Measurements from ENCODE around the gene TAS1R3.
"Not testable (repeated sequence)": the region's sequence is repeated elsewhere in the genome, so short reads cannot be mapped to it uniquely, and the experiment has no call there.

The TAS1R3 gene

DNA sequence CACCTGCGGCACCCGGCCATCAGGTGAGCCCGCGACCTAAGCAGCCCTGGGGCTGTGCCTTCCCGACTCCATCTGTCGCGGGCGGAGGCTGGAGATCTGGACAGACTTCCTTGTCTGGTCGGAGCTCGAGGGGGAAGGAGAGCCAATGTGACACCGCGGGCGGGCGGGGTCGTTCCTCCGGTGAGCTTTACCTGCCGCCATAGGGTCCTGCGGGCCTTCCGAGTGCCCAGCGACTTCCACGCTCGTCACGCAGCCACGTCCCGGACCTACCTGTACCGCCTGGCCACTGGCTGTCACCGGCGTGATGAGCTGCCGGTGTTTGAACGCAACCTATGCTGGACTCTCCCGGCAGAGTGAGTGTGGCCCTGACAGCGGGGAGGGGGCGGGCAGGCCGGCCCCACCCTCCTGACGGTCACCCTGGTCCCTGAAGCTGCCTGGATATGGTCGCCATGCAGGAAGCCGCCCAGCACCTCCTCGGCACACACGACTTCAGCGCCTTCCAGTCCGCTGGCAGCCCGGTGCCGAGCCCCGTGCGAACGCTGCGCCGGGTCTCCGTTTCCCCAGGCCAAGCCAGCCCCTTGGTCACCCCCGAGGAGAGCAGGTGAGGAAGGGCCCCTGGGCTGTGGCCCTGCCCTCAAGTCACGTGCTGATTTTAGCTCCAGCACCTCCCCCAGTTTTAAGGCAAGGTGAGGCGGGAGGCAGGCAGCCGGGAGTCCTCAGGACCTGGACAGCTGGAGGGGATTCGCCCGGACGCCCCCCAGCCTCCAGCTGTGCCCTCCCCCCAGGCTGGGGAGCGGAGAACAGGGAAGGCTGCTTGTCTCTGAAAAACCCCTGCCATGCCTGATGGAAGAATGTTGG, 21.6 kb upstream of the TAS1R3 start:
- no peak for DNase-seq

- DNase-seq, result no peak
Measured at GRCh38 chr1:1310109-1310385, 21.0 kb upstream of the TAS1R3 start.

DNA sequence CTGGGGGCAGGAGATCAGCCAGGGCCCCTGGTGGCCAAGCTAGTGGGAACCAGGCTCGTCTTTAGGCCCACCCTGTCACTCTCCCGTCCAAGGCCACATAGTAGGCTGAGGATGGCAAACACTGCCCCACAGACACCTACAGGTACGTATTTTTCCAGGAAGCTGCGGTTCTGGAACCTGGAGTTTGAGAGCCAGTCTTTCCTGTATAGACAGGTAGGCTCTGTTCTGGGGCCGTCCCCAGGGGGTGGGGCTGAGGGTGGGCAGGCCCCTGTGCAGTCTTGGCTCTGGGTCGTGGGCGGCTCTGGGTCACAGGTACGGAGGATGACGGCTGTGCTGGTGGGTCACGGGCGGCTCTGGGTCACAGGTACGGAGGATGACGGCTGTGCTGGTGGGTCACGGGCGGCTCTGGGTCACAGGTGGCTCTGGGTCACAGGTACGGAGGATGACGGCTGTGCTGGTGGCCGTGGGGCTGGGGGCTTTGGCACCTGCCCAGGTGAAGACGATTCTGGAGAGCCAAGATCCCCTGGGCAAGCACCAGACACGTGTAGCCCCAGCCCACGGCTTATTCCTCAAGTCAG, 20.5 kb upstream of the TAS1R3 start:
- no peak for DNase-seq

GRCh38 chr1:1311107-1312104, 19.7 kb upstream of the TAS1R3 start:
- DNase-seq, result no peak

GRCh38 chr1:1312450-1313314, 18.4 kb upstream of the TAS1R3 start:
- no peak for DNase-seq

- DNase-seq, result no peak
Measured at GRCh38 chr1:1313500-1314236, 17.4 kb upstream of the TAS1R3 start.

DNA sequence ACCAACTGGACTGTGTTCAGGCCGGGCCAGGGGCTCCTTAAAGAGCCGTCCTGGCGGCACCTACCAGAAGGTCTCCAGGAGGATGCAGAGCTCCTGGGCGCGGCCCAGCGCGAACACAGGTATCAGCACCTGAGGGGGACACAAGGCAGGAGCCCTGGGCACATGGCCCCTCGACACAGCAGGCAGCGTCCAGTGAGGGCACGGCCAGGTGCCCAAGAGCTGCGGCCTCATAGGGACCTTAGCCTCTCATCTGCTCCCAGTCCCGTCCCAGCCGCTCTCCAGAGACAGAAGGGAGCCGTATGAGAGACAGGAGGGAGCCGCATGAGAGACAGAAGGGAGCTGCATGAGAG, 16.9 kb upstream of the TAS1R3 start:
- DNase-seq, result no peak

GRCh38 chr1:1314678-1315335, 16.3 kb upstream of the TAS1R3 start:
- no peak for DNase-seq

GRCh38 chr1:1315435-1315954, 15.6 kb upstream of the TAS1R3 start:
- no peak for DNase-seq

DNA sequence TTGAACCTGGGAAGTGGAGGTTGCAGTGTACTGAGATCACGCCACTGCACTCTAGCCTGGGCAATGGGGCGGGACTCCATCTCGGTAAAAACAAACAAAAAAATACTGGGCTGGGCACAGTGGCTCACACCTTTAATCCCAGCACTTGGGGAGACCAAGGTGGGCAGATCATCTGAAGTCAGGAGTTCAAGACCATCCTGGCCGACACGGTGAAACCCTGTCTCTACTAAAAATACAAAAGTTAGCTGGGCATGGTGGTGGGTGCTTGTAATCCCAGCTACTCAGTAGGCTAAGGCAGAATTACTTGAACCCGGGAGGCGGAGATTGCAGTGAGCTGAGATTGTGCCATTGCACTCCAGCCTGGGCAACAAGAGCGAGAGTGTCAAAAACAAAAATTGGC, 14.9 kb upstream of the TAS1R3 start:
- DNase-seq, result not testable (repeated sequence)

- no peak for DNase-seq
Measured at GRCh38 chr1:1317420-1317819, 13.7 kb upstream of the TAS1R3 start.

DNA sequence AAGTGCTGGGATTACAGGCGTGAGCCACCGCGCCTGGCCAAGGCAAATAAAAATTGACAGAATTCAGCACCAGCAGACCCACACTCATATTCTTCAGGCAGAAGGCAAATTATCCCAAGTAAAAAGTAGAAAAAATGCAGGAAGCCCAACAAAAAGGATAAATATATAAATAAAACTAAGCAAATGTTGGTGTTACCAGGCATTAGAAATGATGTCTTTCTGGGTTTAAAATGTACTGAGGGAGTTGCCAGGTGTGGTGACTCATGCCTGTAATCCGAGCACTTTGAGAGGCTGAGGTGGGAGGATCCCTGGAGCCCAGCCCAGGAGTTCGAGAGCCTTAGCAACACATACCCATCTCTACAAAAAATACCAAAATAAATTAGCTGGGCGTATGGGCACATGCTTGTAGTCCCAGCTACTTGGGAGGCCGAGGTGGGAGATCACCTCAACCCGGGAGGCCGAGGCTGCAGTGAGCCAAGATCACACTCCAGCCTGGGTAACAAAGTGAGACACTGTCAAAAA, 12.9 kb upstream of the TAS1R3 start:
- DNase-seq, result no peak

DNA sequence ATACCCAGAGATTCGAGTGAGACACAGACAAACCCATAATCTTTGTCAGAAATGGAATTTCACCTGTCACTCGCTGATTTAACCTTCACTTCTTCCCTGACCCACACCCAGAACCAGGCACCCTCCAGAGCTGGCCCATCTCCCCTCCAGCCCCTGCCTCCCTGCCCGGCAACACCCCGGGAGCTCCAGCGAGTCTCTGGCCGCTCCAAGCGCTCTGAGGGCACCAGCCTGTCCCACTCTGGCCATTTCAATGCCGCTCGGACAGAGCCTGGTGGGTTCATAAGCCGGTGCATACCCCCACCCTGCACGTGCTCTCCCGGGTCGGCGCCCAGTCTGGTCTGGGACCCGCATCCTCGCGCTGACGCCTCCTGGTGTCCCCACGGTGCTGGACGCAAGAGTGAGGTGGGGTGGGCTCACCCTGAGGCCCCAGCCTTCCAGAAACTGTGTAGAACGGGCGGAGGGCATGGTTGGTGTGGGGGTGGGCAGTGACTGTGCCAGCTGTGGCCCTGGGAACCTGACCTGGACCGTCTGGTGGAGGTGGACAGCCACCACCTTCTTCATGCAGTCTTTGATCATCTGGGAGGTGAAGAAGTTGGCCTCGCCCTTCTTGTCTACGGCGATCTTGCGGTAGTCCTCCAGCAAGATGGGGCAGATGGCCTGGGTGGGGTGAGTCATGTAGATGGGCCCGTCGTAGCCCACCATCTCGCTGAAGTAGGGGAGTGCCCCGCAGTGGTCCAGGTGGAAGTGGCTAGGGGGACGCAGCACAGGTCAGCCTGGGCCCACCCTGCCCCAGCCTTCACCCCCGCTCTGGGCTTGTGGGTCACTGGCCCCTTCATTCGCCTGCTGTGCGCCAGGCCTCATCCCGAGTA, 12.1 kb upstream of the TAS1R3 start:
- no peak for DNase-seq

DNA sequence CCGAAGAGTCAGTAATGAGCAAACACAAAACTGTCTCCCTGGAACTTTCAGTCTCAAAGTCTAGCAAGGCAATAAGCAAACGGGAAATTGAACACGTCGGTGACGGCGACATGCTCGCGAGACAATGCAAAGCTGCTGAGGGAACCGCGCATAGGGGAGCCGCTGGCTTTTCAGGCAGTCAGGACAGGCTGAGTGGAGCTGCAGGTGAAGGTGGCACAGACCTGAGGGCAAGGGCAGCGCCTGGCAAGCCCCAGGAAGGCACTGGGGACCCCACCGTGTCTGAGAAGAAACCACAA, 11.5 kb upstream of the TAS1R3 start:
- DNase-seq, result no peak

DNA sequence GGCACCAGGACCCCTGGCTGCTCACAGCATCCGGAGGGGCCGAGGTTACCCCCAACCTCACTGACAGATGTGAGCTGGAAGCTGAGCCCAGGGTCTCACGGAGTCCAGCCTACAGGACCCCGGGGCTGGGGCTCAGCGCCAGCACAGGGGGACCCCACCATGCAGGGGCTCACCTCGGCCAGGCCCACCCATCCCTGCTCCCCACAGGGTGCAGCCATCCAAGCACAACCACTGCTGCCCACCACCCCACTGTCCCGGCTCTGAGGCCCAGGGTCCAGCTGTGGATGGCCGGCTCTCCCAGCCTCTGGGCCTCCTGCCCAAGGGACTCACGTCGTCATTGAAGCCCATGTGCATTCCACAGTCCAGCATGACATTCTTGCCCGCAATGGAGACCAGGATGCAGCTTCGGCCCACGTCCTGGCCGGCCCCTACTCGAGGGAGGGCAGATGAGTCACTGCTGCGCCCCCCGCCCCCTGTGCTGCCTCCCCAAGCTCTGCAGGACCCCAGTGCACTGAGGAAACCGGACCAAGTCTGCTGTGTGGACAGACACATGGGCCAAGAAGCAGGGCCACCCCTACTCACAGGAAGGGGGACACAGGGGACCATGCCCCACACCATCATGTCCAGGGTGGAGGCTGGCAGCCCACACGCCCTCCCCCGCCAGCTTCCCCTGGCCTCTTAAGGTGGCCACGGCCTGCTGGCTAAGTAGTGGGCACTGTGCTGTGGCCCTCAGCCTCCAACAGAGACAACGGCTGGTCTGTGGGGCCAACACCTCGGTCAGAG, 10.2 kb upstream of the TAS1R3 start:
- DNase-seq, result no peak

DNA sequence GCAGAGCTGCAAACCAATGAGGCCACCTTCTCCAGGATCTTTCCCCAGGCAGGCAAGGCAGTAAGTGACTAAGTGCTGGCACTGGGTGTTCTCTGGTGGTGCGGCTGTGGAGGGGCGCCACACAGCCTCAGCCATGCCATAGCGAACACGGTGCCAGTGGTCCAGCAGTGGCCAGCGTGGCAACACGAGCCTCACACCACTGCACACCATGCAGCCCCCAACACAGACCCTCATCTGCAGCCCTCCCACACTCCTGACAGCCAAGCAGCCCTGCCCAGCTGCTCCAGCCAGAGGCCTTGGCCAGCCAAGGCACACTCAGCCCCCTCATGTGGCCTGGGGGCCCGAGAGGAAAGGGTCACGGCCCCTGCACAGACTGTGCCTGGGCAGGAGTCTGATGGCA, 9.6 kb upstream of the TAS1R3 start:
- no peak for DNase-seq

DNA sequence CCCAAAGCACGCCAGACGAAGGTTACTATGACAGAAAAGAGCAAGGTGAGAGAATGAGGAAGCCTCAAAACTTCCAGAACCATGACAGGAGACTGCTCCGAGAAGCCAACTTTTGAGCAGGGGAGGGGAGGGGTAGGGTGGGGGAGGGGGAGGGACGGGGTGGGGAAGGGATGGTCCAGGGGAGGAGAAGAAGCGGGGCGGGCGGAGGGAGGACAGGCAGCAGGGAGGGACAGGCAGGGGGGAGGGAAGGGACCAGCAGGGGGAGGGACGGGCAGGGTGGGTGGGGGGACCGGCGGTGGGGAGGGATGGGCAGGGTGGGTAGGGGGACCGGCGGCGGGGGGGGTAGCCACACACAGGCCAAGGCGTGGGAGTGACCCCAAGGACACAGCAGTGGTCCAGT, 8.7 kb upstream of the TAS1R3 start:
- DNase-seq, result no peak

GRCh38 chr1:1322952-1323351, 8.1 kb upstream of the TAS1R3 start:
- no peak for DNase-seq

- DNase-seq, result no peak
Measured at GRCh38 chr1:1324084-1324523, 7.0 kb upstream of the TAS1R3 start.
